Activated CD4-positive, alpha-beta T cell treated with anti-CD3 and anti-CD28 coated beads, Interleukin-2, Interleukin-6, amounts not matched to agents 100 ng/mL and 50 ng/mL, durations not matched to agents 16 hours and 8 hours (primary cell): Measurements from ENCODE around the gene OR56B4.
"Not testable (repeated sequence)": the region's sequence is repeated elsewhere in the genome, so short reads cannot be mapped to it uniquely, and the experiment has no call there.

ENCODE experiments used
- DNase-seq: peaks from one replicate; pipeline ENCODE4 v3.0.0-alpha.2; 2020

OR56B4 gene

GRCh38 chr11:6107384-6107783 is at the start of gene OR56B4:
OR56B4 (plus strand) TSS chr11:6107684; CDS start chr11:6107779, 95 bp downstream.
- not testable (repeated sequence) for DNase-seq

GRCh38 chr11:6061475-6061874 is 46.0 kb upstream of the OR56B4 start:
- no peak for DNase-seq

- no peak for DNase-seq
These were observed 44.7 kb upstream of the OR56B4 start for GRCh38 chr11:6062691-6063358.

GRCh38 chr11:6067502-6067901 is 40.0 kb upstream of the OR56B4 start:
- DNase-seq: no peak

GRCh38 chr11:6076443-6076842 is 31.0 kb upstream of the OR56B4 start:
- not testable (repeated sequence) for DNase-seq

- no peak for DNase-seq
These were observed 29.8 kb upstream of the OR56B4 start for GRCh38 chr11:6077723-6078122.

GRCh38 chr11:6079463-6079862 is 28.0 kb upstream of the OR56B4 start:
- no peak for DNase-seq

- no peak for DNase-seq
These were observed 24.4 kb upstream of the OR56B4 start for GRCh38 chr11:6083129-6083528.

GRCh38 chr11:6084587-6084986 is 22.9 kb upstream of the OR56B4 start:
- DNase-seq: no peak

GRCh38 chr11:6094186-6094585 is 13.3 kb upstream of the OR56B4 start:
- DNase-seq: no peak

- no peak for DNase-seq
These were observed 11.7 kb upstream of the OR56B4 start for GRCh38 chr11:6095798-6096197.

- DNase-seq: no peak
These were observed 11.1 kb upstream of the OR56B4 start for GRCh38 chr11:6096417-6096816.

- DNase-seq: no peak
These were observed 7.9 kb upstream of the OR56B4 start for GRCh38 chr11:6099577-6099976.

GRCh38 chr11:6110011-6110410 is 2.5 kb downstream of the OR56B4 start:
- no peak for DNase-seq

- no peak for DNase-seq
These were observed 4.2 kb downstream of the OR56B4 start for GRCh38 chr11:6111673-6112072.

GRCh38 chr11:6116638-6117037 is 9.2 kb downstream of the OR56B4 start:
- DNase-seq: no peak

- DNase-seq: no peak
These were observed 16.8 kb downstream of the OR56B4 start for GRCh38 chr11:6124245-6124644.

- DNase-seq: no peak
These were observed 20.4 kb downstream of the OR56B4 start for GRCh38 chr11:6127881-6128280.

GRCh38 chr11:6129011-6129410 is 21.5 kb downstream of the OR56B4 start:
- DNase-seq: no peak

- DNase-seq: no peak
These were observed 22.2 kb downstream of the OR56B4 start for GRCh38 chr11:6129635-6130034.

- DNase-seq: no peak
These were observed 24.9 kb downstream of the OR56B4 start for GRCh38 chr11:6132431-6132830.

GRCh38 chr11:6135936-6136335 is 28.5 kb downstream of the OR56B4 start:
- not testable (repeated sequence) for DNase-seq

GRCh38 chr11:6142936-6143335 is 35.5 kb downstream of the OR56B4 start:
- DNase-seq: no peak

- DNase-seq: not testable (repeated sequence)
These were observed 36.3 kb downstream of the OR56B4 start for GRCh38 chr11:6143737-6144136.

- no peak for DNase-seq
These were observed 43.6 kb downstream of the OR56B4 start for GRCh38 chr11:6151117-6151516.
